Superior temporal gyrus (tissue), 1 donor: Measurements from ENCODE around the gene TSPAN32.
"Not testable (repeated sequence)": the region's sequence is repeated elsewhere in the genome, so short reads cannot be mapped to it uniquely, and the experiment has no call there.

ENCODE experiments used
- DNase-seq: peaks from one replicate; pipeline ENCODE4 v3.0.0-alpha.2; 2016; ENCODE audit errors: extremely low spot score

Gene TSPAN32

GRCh38 chr11:2267306-2267850 lies 34.4 kb upstream of the TSPAN32 start:
- no peak for DNase-seq

- DNase-seq, result no peak
Measured at GRCh38 chr11:2267851-2268728, 33.7 kb upstream of the TSPAN32 start.

GRCh38 chr11:2268729-2269600 lies 32.8 kb upstream of the TSPAN32 start:
- no peak for DNase-seq

GRCh38 chr11:2269601-2270321 lies 32.1 kb upstream of the TSPAN32 start:
- DNase-seq, result no peak

GRCh38 chr11:2270322-2271076 lies 31.3 kb upstream of the TSPAN32 start, which contains the start of gene ASCL2:
Gene ASCL2 (minus strand): TSS chr11:2270588. CDS start chr11:2270332, 256 bp downstream.
- no peak for DNase-seq

- DNase-seq, result no peak
Measured at GRCh38 chr11:2271077-2271326, 30.8 kb upstream of the TSPAN32 start.

GRCh38 chr11:2271327-2272227 lies 30.2 kb upstream of the TSPAN32 start:
- no peak for DNase-seq

- no peak for DNase-seq
Measured at GRCh38 chr11:2272228-2272945, 29.4 kb upstream of the TSPAN32 start.

GRCh38 chr11:2272946-2273280 lies 28.9 kb upstream of the TSPAN32 start:
- no peak for DNase-seq

- DNase-seq, result no peak
Measured at GRCh38 chr11:2273311-2273710, 28.5 kb upstream of the TSPAN32 start.

- no peak for DNase-seq
Measured at GRCh38 chr11:2273771-2274170, 28.0 kb upstream of the TSPAN32 start.

GRCh38 chr11:2275334-2276279 lies 26.2 kb upstream of the TSPAN32 start:
- DNase-seq, result no peak

GRCh38 chr11:2276280-2277007 lies 25.4 kb upstream of the TSPAN32 start:
- DNase-seq, result no peak

- no peak for DNase-seq
Measured at GRCh38 chr11:2277008-2277346, 24.8 kb upstream of the TSPAN32 start.

DNA sequence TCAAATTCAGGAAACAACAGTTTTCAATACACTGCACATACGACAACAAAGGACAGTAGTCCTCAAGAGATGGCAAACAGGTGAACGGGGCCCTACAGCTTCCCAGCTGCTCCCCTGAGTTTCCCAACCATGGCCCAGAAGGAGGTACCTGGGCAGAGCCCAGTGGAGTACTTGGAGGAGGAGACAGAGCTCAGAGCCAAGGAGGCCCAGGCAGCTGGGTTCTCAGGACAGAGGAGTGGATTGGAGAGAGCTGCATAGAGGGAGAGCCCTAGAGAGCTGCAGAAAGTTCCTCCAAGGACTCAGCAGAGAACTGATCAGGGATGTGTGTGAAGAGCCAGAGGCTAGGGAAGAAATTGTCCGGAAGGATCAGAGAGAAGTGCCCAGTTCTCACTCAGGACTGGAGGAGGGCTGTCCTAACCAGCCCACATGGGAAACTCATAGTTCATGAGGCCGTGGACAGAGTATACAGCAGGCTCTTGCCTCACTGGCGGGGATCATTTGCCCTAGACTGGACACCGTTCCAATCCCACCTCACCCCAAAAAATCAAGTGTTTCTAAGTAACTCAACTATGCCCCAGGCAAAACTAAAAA lies 23.8 kb upstream of the TSPAN32 start:
- DNase-seq, result no peak

DNA sequence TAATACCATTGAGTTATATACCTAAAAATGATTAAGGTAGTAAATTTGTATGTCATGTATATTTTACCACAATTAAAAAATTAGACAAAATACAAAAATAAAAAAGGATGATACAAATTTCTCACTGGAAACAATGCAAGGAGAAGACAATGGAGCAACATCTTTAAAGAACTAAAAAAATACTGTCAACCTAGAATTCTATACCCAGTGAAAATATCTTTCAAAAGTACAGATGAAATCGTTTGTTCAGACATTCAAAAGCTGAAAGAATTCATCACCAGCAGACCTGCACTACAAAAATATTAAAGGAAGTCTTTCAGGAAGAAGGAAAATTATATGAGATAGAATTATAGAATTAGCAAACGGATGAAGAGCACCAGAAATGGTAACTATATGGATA lies 21.6 kb upstream of the TSPAN32 start:
- no peak for DNase-seq

GRCh38 chr11:2286350-2286749 lies 15.5 kb upstream of the TSPAN32 start:
- not testable (repeated sequence) for DNase-seq

DNA sequence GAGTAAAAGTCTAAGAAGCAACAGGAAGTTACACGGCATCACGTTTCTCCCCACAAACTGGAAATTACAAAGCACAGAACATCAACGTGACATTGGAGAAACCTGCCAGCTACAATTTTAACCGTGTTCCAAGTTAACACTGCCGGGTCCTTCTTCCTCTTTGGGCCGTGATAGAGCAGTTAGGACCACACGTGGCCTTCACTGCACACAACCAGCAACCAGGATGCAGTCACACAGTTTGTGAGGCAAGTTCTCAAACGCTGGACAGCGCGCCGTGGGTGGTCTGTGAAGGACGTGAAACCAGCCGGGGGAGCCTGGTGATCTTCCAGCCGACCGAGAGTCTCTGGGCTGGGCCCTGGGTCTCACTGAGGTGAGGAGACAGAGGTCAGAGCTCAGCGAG lies 14.7 kb upstream of the TSPAN32 start:
- no peak for DNase-seq
